GM12891 (cell line): ENCODE measurements around the gene PKP1.

Experiments
- DNase-seq: peaks from one replicate; pipeline ENCODE4 v3.0.0; 2011; ENCODE audit warnings: low spot score; ENCODE audit not compliant: insufficient read length
- FAIRE-seq: peaks from 2 replicates; lab custom pipeline; 2011; peaks lifted over from hg19 to GRCh38; lab: Jason Lieb, UNC
- PAX5 ChIP-seq: IDR thresholded peaks from 2 replicates; pipeline ENCODE4 v1.6.1; 2011; ENCODE audit warnings: low read length, moderate library complexity, mild to moderate bottlenecking; ENCODE audit not compliant: insufficient read depth, severe bottlenecking
- POLR2A ChIP-seq: IDR thresholded peaks from 2 replicates; pipeline ENCODE4 v1.6.1; 2011; ENCODE audit warnings: low read depth, low read length, control low read depth
- POLR2AphosphoS5 ChIP-seq: IDR thresholded peaks from 2 replicates; pipeline ENCODE4 v1.6.1; 2011; ENCODE audit warnings: low read depth, low read length, control low read depth
- POU2F2 ChIP-seq: IDR thresholded peaks from 2 replicates; pipeline ENCODE4 v1.6.1; 2011; ENCODE audit warnings: low read depth, mild to moderate bottlenecking, control low read depth, low read length, moderate library complexity
- SPI1 ChIP-seq: IDR thresholded peaks from 2 replicates; pipeline ENCODE4 v1.6.1; 2011; ENCODE audit warnings: low read depth, low read length, control low read depth
- TAF1 ChIP-seq: IDR thresholded peaks from 2 replicates; pipeline ENCODE4 v1.6.1; 2011; ENCODE audit warnings: low read depth, low read length, control low read depth

The PKP1 gene

GRCh38 chr1:201346337-201346939, 63.1 kb downstream of the PKP1 start:
- DNase-seq, result no peak
- FAIRE-seq, result no peak
- TF ChIP-seq TAF1 (no peak), POLR2A (no peak), POU2F2 (no peak), POLR2AphosphoS5 (no peak), PAX5 (no peak), SPI1 (no peak)

- DNase-seq, result no peak
- no peak for TF ChIP-seq SPI1
- no peak for TF ChIP-seq TAF1
- TF ChIP-seq POLR2A, result no peak
- TF ChIP-seq POLR2AphosphoS5, result no peak
- TF ChIP-seq PAX5, result no peak
- no peak for TF ChIP-seq POU2F2
- no peak for FAIRE-seq
These were observed 63.7 kb downstream of the PKP1 start for GRCh38 chr1:201346987-201347386.

- FAIRE-seq (no peak), DNase-seq (no peak)
- TF ChIP-seq POU2F2 (no peak), SPI1 (no peak), PAX5 (no peak), TAF1 (no peak), POLR2AphosphoS5 (no peak), POLR2A (no peak)
These were observed 64.3 kb downstream of the PKP1 start for GRCh38 chr1:201347498-201348210.

- TF ChIP-seq POU2F2 (no peak), SPI1 (no peak), POLR2AphosphoS5 (no peak), PAX5 (no peak), POLR2A (no peak), TAF1 (no peak)
- FAIRE-seq (no peak), DNase-seq (peak; percentile 52)
These were observed 64.9 kb downstream of the PKP1 start for GRCh38 chr1:201348211-201348566.

GRCh38 chr1:201349092-201349491, 65.8 kb downstream of the PKP1 start:
- TF ChIP-seq TAF1 (no peak), SPI1 (no peak), POLR2A (no peak), PAX5 (no peak), POLR2AphosphoS5 (no peak), POU2F2 (no peak)
- no peak for FAIRE-seq

GRCh38 chr1:201350361-201350725, 67.0 kb downstream of the PKP1 start:
- no peak for DNase-seq

More at GRCh38 chr1:201349092-201349491, 65.8 kb downstream of the PKP1 start:
- DNase-seq, result no peak

GRCh38 chr1:201350884-201351283, 67.6 kb downstream of the PKP1 start:
- no peak for DNase-seq
- FAIRE-seq, result no peak
- TF ChIP-seq POU2F2 (no peak), TAF1 (no peak), POLR2A (no peak), SPI1 (no peak), PAX5 (no peak), POLR2AphosphoS5 (no peak)

More at GRCh38 chr1:201350361-201350725, 67.0 kb downstream of the PKP1 start:
- no peak for FAIRE-seq
- TF ChIP-seq POLR2A (no peak), TAF1 (no peak), SPI1 (no peak), POLR2AphosphoS5 (no peak), POU2F2 (no peak), PAX5 (no peak)

GRCh38 chr1:201351617-201352016, 68.3 kb downstream of the PKP1 start:
- FAIRE-seq, result no peak
- TF ChIP-seq POLR2AphosphoS5 (no peak), POU2F2 (no peak), POLR2A (no peak), SPI1 (no peak), TAF1 (no peak), PAX5 (no peak)
- DNase-seq, result no peak

- FAIRE-seq (no peak), DNase-seq (no peak)
- TF ChIP-seq PAX5 (no peak), POLR2AphosphoS5 (no peak), POLR2A (no peak), POU2F2 (no peak), SPI1 (no peak), TAF1 (no peak)
These were observed 70.1 kb downstream of the PKP1 start for GRCh38 chr1:201353186-201353940.

- DNase-seq, result no peak
- TF ChIP-seq POLR2A (no peak), TAF1 (no peak), SPI1 (no peak), POLR2AphosphoS5 (no peak), PAX5 (no peak), POU2F2 (no peak)
- no peak for FAIRE-seq
These were observed 71.0 kb downstream of the PKP1 start for GRCh38 chr1:201354151-201354900.
